ENCODE data around the gene ZFP92. TPM values are rescaled to one million over a fixed set of nuclear protein-coding genes. Genes with fewer than 3 reads are reported as not detected.

The ZFP92 gene
- polyA plus RNA-seq, 4 donors: 0.80 to 1.3 (median 0.87) TPM

DNA sequence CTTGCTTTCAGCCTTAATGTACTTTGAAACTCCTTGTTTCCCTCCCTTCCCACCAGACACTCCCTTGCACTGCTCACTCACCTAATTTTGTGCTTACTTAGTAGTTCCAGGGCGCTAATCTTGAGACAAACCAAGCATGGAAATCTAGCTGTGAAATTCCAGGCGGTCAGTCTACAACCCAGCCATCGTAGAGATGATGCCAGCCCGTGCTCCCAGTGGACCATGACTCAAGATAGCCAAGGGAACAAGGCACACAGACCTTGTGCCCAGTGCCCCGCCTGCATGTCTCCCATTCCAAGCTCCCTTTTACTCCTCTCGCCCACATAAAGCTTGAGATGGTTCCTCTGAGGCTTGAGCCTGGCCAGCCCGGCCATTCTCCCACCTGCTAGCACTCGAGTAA, 23.5 kb downstream of the ZFP92 start:
- no peak for DNase-seq (ENCODE audit: low read depth in 4 of 4, low spot score in 3 of 4)

- no peak for DNase-seq (ENCODE audit: low read depth in 4 of 4, low spot score in 3 of 4)
Measured at GRCh38 chrX:153435845-153436244, 24.6 kb downstream of the ZFP92 start.

GRCh38 chrX:153438532-153438931, 27.3 kb downstream of the ZFP92 start:
- DNase-seq (ENCODE audit: low read depth in 4 of 4, low spot score in 3 of 4): peak in 2 of 4 donors; percentile 10

DNA sequence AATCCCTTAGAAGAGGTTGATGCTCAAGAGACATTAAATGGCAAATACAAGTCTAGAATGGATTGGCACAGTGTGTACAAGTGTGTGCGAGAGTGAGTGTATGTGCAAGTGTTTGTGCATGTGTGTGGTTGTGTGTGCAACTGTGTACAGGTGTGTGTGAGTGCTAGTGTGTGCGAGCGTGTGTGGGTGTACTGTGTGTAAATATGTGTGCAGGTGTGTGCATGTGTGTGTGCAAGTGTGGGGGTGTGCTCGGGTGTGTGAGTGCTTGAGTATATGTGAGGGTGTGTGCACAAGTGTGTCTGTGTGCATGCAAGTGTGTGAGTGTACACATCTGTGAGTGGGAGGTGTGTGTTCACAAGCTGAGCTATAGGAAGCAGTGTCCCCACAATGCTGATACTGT, 28.7 kb downstream of the ZFP92 start:
- DNase-seq (ENCODE audit: low read depth in 4 of 4, low spot score in 3 of 4): no peak

DNA sequence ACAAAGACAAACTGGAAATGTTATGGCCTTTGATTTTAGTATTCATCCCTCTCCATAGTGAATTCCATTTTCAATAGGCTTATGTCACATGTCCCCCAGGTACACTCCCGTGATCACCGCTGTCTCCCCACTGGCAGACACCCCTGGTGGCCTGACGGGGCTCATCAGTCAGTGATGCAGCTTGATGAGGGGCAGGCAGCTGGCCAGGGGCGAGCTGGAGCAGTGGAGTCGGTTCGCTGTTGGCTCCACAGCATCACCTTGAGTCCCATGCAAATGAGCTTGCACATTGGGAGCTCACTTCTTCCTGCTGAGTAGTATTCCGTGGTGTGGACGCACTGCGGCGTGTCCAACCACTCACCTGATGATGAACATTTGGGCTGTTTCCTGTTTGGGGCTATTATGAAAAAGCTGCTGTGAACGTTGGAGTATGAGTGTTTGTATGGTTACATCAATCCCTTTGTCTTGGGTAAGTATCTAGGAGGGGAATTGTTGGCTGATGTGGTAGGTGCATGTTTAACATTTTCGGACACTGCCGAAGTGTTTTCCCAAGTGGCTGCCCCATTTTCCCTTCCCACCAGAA, 29.4 kb downstream of the ZFP92 start:
- DNase-seq (ENCODE audit: low read depth in 4 of 4, low spot score in 3 of 4): no peak

- no peak for DNase-seq (ENCODE audit: low read depth in 4 of 4, low spot score in 3 of 4)
Measured at GRCh38 chrX:153441296-153441695, 30.0 kb downstream of the ZFP92 start.

- DNase-seq (ENCODE audit: low read depth in 4 of 4, low spot score in 3 of 4): no peak
Measured at GRCh38 chrX:153441981-153442380, 30.7 kb downstream of the ZFP92 start.

GRCh38 chrX:153442463-153442862, 31.2 kb downstream of the ZFP92 start:
- no peak for DNase-seq (ENCODE audit: low read depth in 4 of 4, low spot score in 3 of 4)

DNA sequence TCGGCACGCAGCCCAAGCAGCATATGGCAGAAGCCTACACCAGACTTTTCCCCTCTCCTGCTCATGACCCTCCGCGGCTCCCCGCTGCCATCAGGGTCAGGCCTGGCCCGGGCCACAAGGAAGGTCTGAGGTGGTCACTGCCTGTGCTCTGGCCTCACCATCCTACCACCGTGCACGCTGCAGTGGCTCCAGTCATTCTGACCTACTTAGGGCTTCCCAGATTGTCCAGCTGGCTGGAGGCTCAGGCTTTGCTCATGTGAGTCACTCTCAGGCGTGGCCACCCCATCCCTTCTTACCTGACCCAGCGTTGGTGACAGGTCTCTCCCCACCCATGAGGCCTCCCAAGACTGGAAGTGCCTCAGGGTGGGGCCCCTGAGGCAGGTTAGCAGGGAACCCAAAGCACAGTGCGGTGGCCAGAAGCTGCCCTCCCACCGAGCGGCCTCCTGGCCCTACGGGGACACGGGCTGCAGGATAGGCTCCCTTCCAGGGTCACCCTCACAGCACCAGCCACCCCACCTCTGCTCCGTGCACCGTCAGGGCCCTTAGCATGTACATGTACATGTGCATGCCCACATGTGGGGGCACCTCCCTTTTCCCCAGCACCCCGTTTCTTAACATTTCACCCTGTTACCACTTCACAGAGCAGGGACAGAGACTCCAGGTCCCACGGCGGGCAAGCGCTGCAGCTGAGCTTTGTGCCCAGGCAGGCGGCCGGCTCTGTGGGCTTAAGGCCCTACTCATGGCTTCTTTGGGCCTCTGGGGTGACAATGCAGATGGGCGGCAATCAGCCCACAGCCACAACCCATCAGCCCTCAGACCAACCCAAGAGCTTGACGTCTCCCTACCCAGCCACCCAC, 32.4 kb downstream of the ZFP92 start:
- DNase-seq (ENCODE audit: low read depth in 4 of 4, low spot score in 3 of 4): no peak

DNA sequence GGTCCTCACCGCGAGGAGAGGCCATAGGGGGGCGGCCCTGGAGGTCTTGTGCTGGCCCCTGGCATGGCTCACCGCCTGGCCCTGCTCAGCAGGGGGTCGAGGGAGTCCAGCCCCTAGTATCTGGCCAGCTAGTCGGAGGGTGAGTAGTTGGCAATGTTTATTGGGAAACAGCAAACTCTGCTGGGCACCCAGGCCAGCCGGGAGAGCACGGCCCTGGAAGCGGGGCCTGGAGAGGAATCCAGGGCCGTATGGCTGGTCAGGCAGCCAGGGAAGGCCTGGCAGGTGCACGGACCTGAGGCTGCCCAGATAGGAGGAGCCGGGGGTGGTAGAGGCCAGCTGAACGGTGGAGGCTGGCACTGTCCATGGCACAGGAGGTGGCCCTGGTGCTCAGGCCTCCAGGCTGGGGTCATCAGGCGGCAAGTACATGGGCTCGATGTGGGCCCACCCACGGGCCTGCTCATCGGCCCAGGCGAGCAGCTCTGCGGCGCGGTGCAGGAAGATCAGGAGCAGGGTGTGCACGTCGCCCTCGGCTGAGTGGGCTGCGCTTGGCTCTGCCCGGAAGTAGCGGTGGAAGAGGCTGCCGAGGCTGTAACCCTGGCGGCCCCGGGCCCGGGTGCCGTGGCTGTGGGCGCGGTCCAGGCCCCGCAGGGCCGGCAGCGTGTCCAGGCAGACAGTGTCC, 33.2 kb downstream of the ZFP92 start:
- no peak for DNase-seq (ENCODE audit: low read depth in 4 of 4, low spot score in 3 of 4)

DNA sequence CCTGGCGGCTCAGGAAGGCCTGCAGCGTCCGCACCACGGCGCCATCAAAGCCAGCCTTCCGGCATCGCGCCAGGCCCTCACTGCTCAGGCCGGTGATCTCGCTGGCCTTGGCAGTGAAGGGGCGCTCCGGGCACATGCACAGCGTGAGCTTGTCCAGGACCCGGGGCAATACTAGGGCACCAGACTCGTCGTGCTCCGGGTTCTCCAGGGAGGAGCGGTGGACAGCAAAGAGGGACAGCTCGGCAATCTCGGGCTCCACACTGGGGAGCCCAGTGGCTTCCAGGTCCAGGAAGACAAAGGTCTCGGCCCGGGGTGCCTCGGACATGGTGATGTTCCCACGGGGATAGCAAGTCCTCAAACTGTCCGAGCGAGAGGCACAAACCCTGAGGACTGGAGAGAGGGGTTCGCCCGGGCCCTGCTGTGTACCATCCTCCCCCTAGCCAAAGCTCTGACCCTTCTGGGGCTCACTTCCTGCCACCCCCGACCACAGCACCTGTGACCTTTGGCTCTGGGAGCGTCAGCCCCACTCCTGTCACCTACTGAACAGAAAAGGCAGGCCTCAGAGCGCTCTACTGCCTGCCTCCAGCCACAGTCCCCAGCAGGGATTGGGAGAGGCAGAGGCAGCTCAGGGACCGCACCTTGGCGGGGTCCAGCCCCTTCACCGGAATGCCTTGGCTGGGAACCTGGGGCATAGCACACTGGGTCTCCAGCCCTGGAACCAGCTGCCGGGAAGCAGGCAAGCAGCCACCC, 34.0 kb downstream of the ZFP92 start:
- DNase-seq (ENCODE audit: low read depth in 4 of 4, low spot score in 3 of 4): no peak

DNA sequence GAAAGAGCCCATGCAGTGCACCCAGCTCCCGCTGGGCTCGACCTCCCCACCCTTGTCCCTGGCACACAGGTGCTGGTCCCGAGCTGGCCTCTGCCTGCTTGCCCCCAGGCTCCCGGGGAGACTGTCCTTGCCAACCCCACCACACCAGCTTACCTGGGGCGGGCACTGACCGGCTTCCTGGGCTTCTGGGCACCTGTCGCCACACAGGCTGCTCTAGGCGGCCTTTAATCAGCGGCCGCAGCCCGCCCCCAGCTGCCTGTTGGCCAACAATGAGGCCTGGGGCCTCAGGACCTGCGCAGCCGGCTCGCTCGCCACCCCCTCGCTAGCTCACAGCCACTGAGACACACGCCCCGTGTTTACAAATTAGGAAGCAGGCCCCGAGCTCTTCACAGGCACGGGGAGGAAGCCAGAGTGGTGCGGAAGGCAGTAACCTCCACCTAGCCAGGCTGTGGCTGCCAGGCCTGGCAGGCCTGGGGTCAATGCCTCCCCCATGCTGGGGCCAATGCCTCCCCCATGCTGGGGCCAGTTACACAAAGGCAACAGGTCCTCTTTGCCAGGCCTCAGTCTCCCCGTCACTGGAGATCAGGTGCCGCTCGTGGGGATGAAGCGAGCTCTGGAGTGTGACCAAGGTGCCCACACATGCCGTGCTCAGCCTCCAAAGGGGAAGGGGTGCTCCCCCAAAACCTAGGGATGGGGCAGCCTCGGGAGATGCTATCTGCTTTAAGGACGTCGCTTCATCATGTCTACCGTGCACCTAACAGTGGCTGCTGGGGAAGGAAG, 34.8 kb downstream of the ZFP92 start, which contains the start of gene TREX2:
Gene TREX2 (minus strand): TSS at position 201 of the 780 bp plus-strand sequence. CDS start 626 bp downstream, outside the sequence.
- DNase-seq (ENCODE audit: low read depth in 4 of 4, low spot score in 3 of 4): no peak

GRCh38 chrX:153446636-153446936, 35.3 kb downstream of the ZFP92 start:
- no peak for DNase-seq (ENCODE audit: low read depth in 4 of 4, low spot score in 3 of 4)

DNA sequence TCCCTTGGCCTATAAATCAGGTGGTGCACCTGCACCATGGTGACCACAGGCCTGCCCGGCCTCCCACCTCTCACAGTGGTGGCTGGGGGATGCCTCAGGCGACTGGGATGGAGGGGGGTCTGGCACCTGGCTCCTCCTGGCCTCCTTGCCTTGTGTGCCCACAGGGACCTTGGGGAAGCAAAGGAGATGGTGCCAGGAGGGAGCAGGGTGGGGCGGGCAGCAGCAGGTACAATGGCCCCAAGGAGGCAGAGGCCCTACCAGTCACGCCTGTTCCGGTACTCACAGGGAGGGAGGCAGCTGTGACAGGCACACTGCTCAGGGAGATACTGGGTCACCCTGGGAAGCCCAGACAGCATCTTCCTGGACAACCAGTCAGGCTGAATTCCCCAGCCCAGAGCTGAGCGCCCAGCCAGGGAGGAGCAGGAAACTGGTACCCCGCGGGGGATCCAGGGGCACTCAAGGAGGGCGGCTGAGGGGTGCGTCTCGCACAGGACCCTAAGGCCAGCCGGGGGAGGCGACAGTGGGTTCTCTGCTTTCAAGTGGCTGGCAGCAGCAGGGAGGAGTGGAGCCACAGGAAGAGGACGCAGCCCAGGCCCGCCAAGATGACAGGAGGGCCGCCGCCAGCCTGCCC, 35.8 kb downstream of the ZFP92 start:
- DNase-seq (ENCODE audit: low read depth in 4 of 4, low spot score in 3 of 4): no peak

DNA sequence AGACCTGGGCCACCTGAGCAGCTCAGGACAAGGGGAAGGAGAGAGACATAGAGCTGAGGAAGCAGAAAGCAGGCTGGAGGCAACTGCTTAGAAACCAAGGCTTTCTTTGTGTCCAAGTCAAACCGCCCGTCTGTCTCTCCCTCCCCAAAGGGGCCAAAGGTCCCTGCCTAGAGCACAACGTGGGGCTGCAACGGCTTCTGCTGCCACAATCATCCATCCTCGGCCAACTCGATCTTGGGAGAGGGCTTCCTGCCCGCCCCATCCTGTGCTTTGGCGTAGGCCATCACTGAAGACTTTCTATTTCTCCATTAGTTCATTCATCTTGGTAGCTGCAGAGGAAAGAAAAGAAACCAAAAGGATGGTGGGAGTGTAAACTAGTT, 36.3 kb downstream of the ZFP92 start:
- no peak for DNase-seq (ENCODE audit: low read depth in 4 of 4, low spot score in 3 of 4)

GRCh38 chrX:153448556-153449367, 37.5 kb downstream of the ZFP92 start:
- DNase-seq (ENCODE audit: low read depth in 4 of 4, low spot score in 3 of 4): no peak

GRCh38 chrX:153449368-153450113, 38.3 kb downstream of the ZFP92 start:
- no peak for DNase-seq (ENCODE audit: low read depth in 4 of 4, low spot score in 3 of 4)
